Measurements from ENCODE around the gene DNAJB11.

GRCh38 chr3:186544281-186544680 lies 26.2 kb upstream of the DNAJB11 start, which contains the start of gene CRYGS:
- no peak for TF ChIP-seq CTCF (IDR thresholded peaks at IDR 0.05)
- TF ChIP-seq POLR2A (IDR thresholded peaks at IDR 0.05): no peak
- no peak for TF ChIP-seq POLR2AphosphoS5 (IDR thresholded peaks at IDR 0.05)
- TF ChIP-seq EP300 (IDR thresholded peaks at IDR 0.05): no peak
